T-cell (primary cell): Measurements from ENCODE around the gene ZNF385A. TPM values are rescaled to one million over a fixed set of nuclear protein-coding genes. Genes with fewer than 3 reads are reported as not detected.
A peak's percentile ranks its signal among the peaks of the same experiment; 100 is the strongest.
"Not testable (repeated sequence)": the region's sequence is repeated elsewhere in the genome, so short reads cannot be mapped to it uniquely, and the experiment has no call there.

Experiments used
- ATAC-seq, 4 experiments: fragments of 200-7000 bp in 3 of 4; fragments of 150-1000 bp in 1 of 4; cut with Tn5 transposase; replicated peaks in 1 of 4; 1 replicate in 3 of 4; 2 replicates in 1 of 4; pipeline ENCODE4 v1.10.0; 2021; ENCODE audit warnings: moderate library complexity in 3 of 4, mild to moderate bottlenecking in 2 of 4, moderate number of reproducible peaks in 1 of 4
- CTCF ChIA-PET, 2 donors: fragments of 300-600 bp; sonication (Branson Sonifier 250); formaldehyde crosslinking; loops; one replicate each; lab custom pipeline; 2022; ENCODE audit warnings: antibody characterized with exemption in 2 of 2; lab: Charles Lee
- POLR2A ChIA-PET, 2 donors: fragments of 300-600 bp; sonication (Branson Sonifier 250); formaldehyde crosslinking; loops; one replicate each; lab custom pipeline; 2022; ENCODE audit warnings: antibody characterized with exemption in 2 of 2; lab: Charles Lee
- DNase-seq, 35 experiments: peaks; one replicate each; pipeline versions ENCODE4 v3.0.0 to v3.0.0-alpha.2; 2013 to 2023
- H3K27ac ChIP-seq: one replicate; pipeline ENCODE4 v1.5.1; 2013; ENCODE audit warnings: low read length
- H3K27me3 ChIP-seq, 2 experiments: replicated peaks in 1 of 2; 1 replicate in 1 of 2; 2 replicates in 1 of 2; pipeline versions ENCODE4 v1.6.1 to v1.7.0; 2013; ENCODE audit warnings: low read length in 1 of 2, mixed read lengths in 1 of 2; ENCODE audit not compliant: control insufficient read depth in 2 of 2, insufficient read depth in 2 of 2; ENCODE audit errors: extremely low read depth in 1 of 2
- H3K36me3 ChIP-seq, 2 donors: 1 replicate in 1 of 2; 2 replicates in 1 of 2; pipeline versions ENCODE4 v1.6.1 to v1.7.0; 2013; ENCODE audit warnings: low read length in 1 of 2; ENCODE audit not compliant: control insufficient read depth in 2 of 2, insufficient read depth in 1 of 2; ENCODE audit errors: extremely low read depth in 1 of 2
- H3K4me1 ChIP-seq, 2 experiments: 1 replicate in 1 of 2; 2 replicates in 1 of 2; pipeline versions ENCODE4 v1.6.1 to v1.7.0; 2013; ENCODE audit warnings: low read length in 2 of 2, mixed read lengths in 1 of 2; ENCODE audit not compliant: insufficient read depth in 2 of 2, control insufficient read depth in 1 of 2; ENCODE audit errors: extremely low read depth in 1 of 2
- H3K4me3 ChIP-seq, 2 donors: 1 replicate in 1 of 2; 2 replicates in 1 of 2; pipeline versions ENCODE4 v1.5.1 to v1.7.0; 2013; ENCODE audit warnings: mild to moderate bottlenecking in 2 of 2, low read length in 1 of 2, moderate library complexity in 1 of 2; ENCODE audit not compliant: control insufficient read depth in 1 of 2; ENCODE audit errors: extremely low read depth in 1 of 2
- H3K9me3 ChIP-seq: 2 replicates; pipeline ENCODE4 v1.7.0; 2013
- H3K27ac Mint-ChIP-seq, 2 donors: one replicate each; pipeline ENCODE4 v1.8.0; 2020 to 2021; ENCODE audit warnings: mild to moderate bottlenecking in 2 of 2, mixed read lengths in 2 of 2
- H3K27me3 Mint-ChIP-seq, 2 donors: one replicate each; pipeline ENCODE4 v1.8.0; 2021 to 2022; ENCODE audit warnings: mixed read lengths in 2 of 2
- H3K36me3 Mint-ChIP-seq: one replicate; pipeline ENCODE4 v1.8.0; 2021; ENCODE audit warnings: mixed read lengths
- H3K4me1 Mint-ChIP-seq, 3 donors: one replicate each; pipeline ENCODE4 v1.8.0; 2020 to 2022; ENCODE audit warnings: mixed read lengths in 3 of 3, mild to moderate bottlenecking in 1 of 3
- H3K4me3 Mint-ChIP-seq, 3 donors: one replicate each; pipeline ENCODE4 v1.8.0; 2020 to 2022; ENCODE audit warnings: mild to moderate bottlenecking in 3 of 3, mixed read lengths in 3 of 3, moderate library complexity in 3 of 3
- H3K9me3 Mint-ChIP-seq, 3 donors: one replicate each; pipeline ENCODE4 v1.8.0; 2020 to 2022; ENCODE audit warnings: mixed read lengths in 3 of 3
- WGBS: methylation state at CpG from one replicate; pipeline ENCODE4 v1.1.5; 2013; ENCODE audit warnings: missing lambda C conversion rate; ENCODE audit not compliant: insufficient coverage; 5-methylcytosine and 5-hydroxymethylcytosine counted together
- total RNA-seq, 35 experiments: library from RNA in 6 of 35; stranded (reverse) in 6 of 35; fragments of 120-200 nt in 1 of 35; gene quantifications; one replicate each; pipeline versions ENCODE4 v1.2.1 to v1.2.4 and lab custom pipeline; 2013 to 2026

ZNF385A gene
- total RNA-seq, 5 donors from 2014 or later (not counting 1 experiment from before 2014, with no cell fraction given) = 0.90 to 2.7 (median 1.2) TPM

DNA sequence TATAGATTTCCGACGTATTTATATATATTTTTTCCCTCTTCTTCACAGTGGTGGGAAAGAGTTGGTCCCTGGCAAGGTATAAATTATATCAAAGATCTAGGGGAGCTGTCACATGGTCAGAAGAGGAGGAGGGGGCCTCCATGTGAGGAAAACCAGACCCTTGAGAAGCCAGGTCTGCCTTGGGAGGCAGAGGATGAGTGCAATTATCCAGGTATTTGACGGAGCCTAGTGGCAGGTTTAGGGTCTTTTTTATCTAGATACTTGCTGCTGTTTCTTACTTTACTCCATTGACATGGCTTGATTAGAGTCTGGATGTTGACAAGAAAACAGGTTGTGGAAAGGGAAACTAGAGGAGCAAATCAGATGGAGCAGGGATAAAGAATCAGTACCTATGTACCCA, 54.1 kb downstream of the ZNF385A start:
- no peak for ATAC-seq
- Mint-ChIP-seq H3K4me1 (peaks cover 63 to 67% (median 64%) of the 10 kb centered on the region in 3 donors), H3K4me3 (peak overlapping the region in 2 of 3 donors; percentile 34 to 47), H3K27me3 (no peaks in the 10 kb centered on the region), H3K9me3 (no peaks in the 10 kb centered on the region), H3K27ac (peak overlapping the region; percentile 92), H3K36me3 (peaks cover 3% of the 10 kb centered on the region)
- Histone ChIP-seq H3K27ac (peak overlapping the region; percentile 67), H3K36me3 (no peaks in the 10 kb centered on the region), H3K4me3 (no peak overlapping the region), H3K27me3 (no peaks in the 10 kb centered on the region), H3K9me3 (no peaks in the 10 kb centered on the region), H3K4me1 (peaks cover 15 to 44% of the 10 kb centered on the region in 2 experiments)
- CTCF ChIA-PET = no interaction called here
- no peak for DNase-seq
- POLR2A ChIA-PET = no interaction called here
- no CpG with 5 or more reads among the region's 3 CpGs for WGBS

DNA sequence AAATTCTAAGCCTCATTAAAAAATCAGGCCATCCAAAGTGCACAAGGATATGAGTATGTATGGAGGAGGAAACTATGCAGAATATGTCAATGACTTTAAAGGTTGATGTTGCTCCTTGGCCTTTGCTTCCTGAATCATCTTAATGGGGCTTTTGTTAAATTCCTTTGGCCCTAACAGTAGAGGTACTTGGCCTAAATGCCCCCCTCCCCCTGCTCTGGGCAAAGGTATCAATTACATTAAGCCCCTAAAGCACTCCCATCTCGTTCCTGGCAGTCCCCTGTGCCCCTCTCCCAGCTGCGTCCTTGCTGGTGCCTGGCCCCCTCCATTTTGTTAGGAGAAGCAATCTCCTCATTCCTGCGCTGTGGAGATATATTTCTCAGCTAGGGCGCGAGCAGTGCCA, 54.8 kb downstream of the ZNF385A start:
- H3K9me3 ChIP-seq = no peaks in the 10 kb centered on the region
- no peak for ATAC-seq
- no peak overlapping the region for H3K4me3 ChIP-seq
- POLR2A ChIA-PET = interaction anchor here in 1 of 2 donors (0.7 kb wide), 1 partner anchor 1680 kb away, joined by 3 read pairs; no protein-coding TSS in a partner anchor
- H3K4me1 Mint-ChIP-seq = peaks cover 66 to 74% (median 66%) of the 10 kb centered on the region in 3 donors
- no peak overlapping the region for H3K27ac ChIP-seq
- H3K27me3 ChIP-seq = no peaks in the 10 kb centered on the region
- H3K27ac Mint-ChIP-seq = peak overlapping the region; percentile 92
- H3K27me3 Mint-ChIP-seq = no peaks in the 10 kb centered on the region
- no peak overlapping the region for H3K4me3 Mint-ChIP-seq
- CTCF ChIA-PET = no interaction called here
- H3K9me3 Mint-ChIP-seq = no peaks in the 10 kb centered on the region
- H3K36me3 Mint-ChIP-seq = peaks cover 3% of the 10 kb centered on the region
- no peaks in the 10 kb centered on the region for H3K36me3 ChIP-seq
- WGBS = no CpG with 5 or more reads among the region's 5 CpGs
- peaks cover 17 to 44% of the 10 kb centered on the region in 2 experiments for H3K4me1 ChIP-seq
- no peak for DNase-seq

GRCh38 chr12:54328595-54329337, 55.8 kb downstream of the ZNF385A start:
- H3K4me1 Mint-ChIP-seq = peaks cover 67 to 76% (median 67%) of the 10 kb centered on the region in 3 donors
- no peak overlapping the region for H3K4me3 ChIP-seq
- H3K36me3 ChIP-seq = no peaks in the 10 kb centered on the region
- H3K36me3 Mint-ChIP-seq = peaks cover 3% of the 10 kb centered on the region
- no peaks in the 10 kb centered on the region for H3K27me3 ChIP-seq
- peak overlapping the region; percentile 92 for H3K27ac Mint-ChIP-seq
- peak overlapping the region; percentile 7 for H3K27ac ChIP-seq
- no peaks in the 10 kb centered on the region for H3K27me3 Mint-ChIP-seq
- ATAC-seq (no peak), DNase-seq (no peak)
- ChIA-PET POLR2A (interaction anchor here in 1 of 2 donors (0.7 to 0.9 kb wide), 2 partner anchors 1679 to 1752 kb away, joined by 3 to 4 read pairs; no protein-coding TSS in a partner anchor), CTCF (interaction anchor here in 1 of 2 donors (0.7 to 1.1 kb wide), 2 partner anchors 51 to 174 kb away, joined by 3 to 4 read pairs; no protein-coding TSS in a partner anchor)
- peak overlapping the region in 1 of 3 donors; percentile 6 for H3K4me3 Mint-ChIP-seq
- WGBS = 89% methylated on average over 3 of the region's 6 CpGs
- H3K4me1 ChIP-seq = peaks cover 17 to 50% of the 10 kb centered on the region in 2 experiments
- no peaks in the 10 kb centered on the region for H3K9me3 Mint-ChIP-seq
- no peaks in the 10 kb centered on the region for H3K9me3 ChIP-seq

- ChIA-PET POLR2A (interaction anchor here (0.5 to 2.1 kb wide), 17 partner anchors 7 to 1189 kb away, joined by 3 to 39 read pairs (median 4); partner anchors contain the start of genes CBX5 (in 2 of the 2) and HNRNPA1 (in 2 of the 2)), CTCF (interaction anchor here (0.6 to 2.9 kb wide), 60 partner anchors 9 to 1492 kb away, joined by 3 to 68 read pairs (median 4); partner anchors contain the start of genes CBX5 (in 1 of the 2), EIF4B (in 1 of the 2), HNRNPA1 (in 1 of the 2) and HOXC4 (in 1 of the 2))
- Histone ChIP-seq H3K27ac (peak overlapping the region; percentile 60), H3K4me1 (peaks cover 5 to 28% of the 10 kb centered on the region in 2 experiments), H3K4me3 (peak overlapping the region; percentile 72 to 80)
- DNase-seq, ATAC-seq, H3K36me3 ChIP-seq, H3K27me3 Mint-ChIP-seq, H3K27me3 ChIP-seq, H3K9me3 Mint-ChIP-seq, H3K36me3 Mint-ChIP-seq, H3K9me3 ChIP-seq: not testable (repeated sequence)
- Mint-ChIP-seq H3K4me3 (peak overlapping the region; percentile 94 to 100 (median 95)), H3K4me1 (peaks cover 46 to 56% (median 47%) of the 10 kb centered on the region in 3 donors), H3K27ac (peak overlapping the region; percentile 91 to 98)
- WGBS = no CpG with 5 or more reads among the region's 22 CpGs
These were observed 59.0 kb downstream of the ZNF385A start for GRCh38 chr12:54325442-54326109.

GRCh38 chr12:54324617-54325441, 59.7 kb downstream of the ZNF385A start, which contains the start of gene COPZ1:
Gene COPZ1, plus strand, starts transcription at chr12:54325131. Its CDS starts 33 bp downstream, at chr12:54325164.
- Mint-ChIP-seq H3K4me3 (peak within 1 kb of the TSS; percentile 94 to 100 (median 95)), H3K4me1 (peaks cover 38 to 48% (median 39%) of the 10 kb centered on the region in 3 donors), H3K9me3 (no peaks in the 10 kb centered on the region), H3K27ac (peak within 1 kb of the TSS; percentile 91 to 98), H3K36me3 (peaks cover 3% of the 10 kb centered on the region), H3K27me3 (no peaks in the 10 kb centered on the region)
- WGBS = under 1% methylated on average over 22 of the region's 34 CpGs
- Histone ChIP-seq H3K4me3 (peak within 1 kb of the TSS; percentile 72 to 80), H3K27me3 (no peaks in the 10 kb centered on the region), H3K4me1 (peaks cover 5 to 23% of the 10 kb centered on the region in 2 experiments), H3K9me3 (no peaks in the 10 kb centered on the region), H3K36me3 (no peaks in the 10 kb centered on the region), H3K27ac (peak within 1 kb of the TSS; percentile 60)
- DNase-seq = peak; percentile 81 to 98 (median 95)
- ChIA-PET POLR2A (interaction anchor here (0.5 to 2.1 kb wide), 18 partner anchors 8 to 1189 kb away, joined by 3 to 39 read pairs (median 4); partner anchors contain the start of genes CBX5 (in 2 of the 2) and HNRNPA1 (in 2 of the 2)), CTCF (interaction anchor here (0.6 to 2.9 kb wide), 62 partner anchors 10 to 1493 kb away, joined by 3 to 68 read pairs (median 4); partner anchors contain the start of genes CBX5 (in 1 of the 2), EIF4B (in 1 of the 2), HNRNPA1 (in 1 of the 2) and HOXC4 (in 1 of the 2))
- peak; percentile 95 to 97 (median 96) for ATAC-seq
